HepG2 (cell line): Measurements from ENCODE around the gene KIAA1217. TPM values are rescaled to one million over a fixed set of nuclear protein-coding genes. Genes with fewer than 3 reads are reported as not detected.

Source experiments
- ATAC-seq: fragments of 200-7000 bp; cut with Tn5 transposase; 3 replicates; pipeline ENCODE4 v1.9.1; 2020; ENCODE audit warnings: mild to moderate bottlenecking, moderate library complexity
- BruUV-seq: library from RNA; stranded (reverse); fragments of 400-500 nt; replicated peaks from 2 replicates; lab custom pipeline; 2021; lab: Mats Ljungman, UMichigan
- CTCF ChIA-PET: fragments of 300-600 bp; formaldehyde crosslinking; extraction: SDS; loops from one replicate; lab custom pipeline; 2021; ENCODE audit warnings: low total read pairs, inconsistent platforms, low intra/inter-chr PET ratio; lab: Yijun Ruan, JAX
- POLR2A ChIA-PET: fragments of 350-600 bp; sonication (Branson Sonifier 250); formaldehyde crosslinking; loops from one replicate; lab custom pipeline; 2020; ENCODE audit warnings: antibody characterized with exemption, inconsistent platforms; lab: Yijun Ruan, JAX
- DNase-seq: peaks from one replicate; pipeline ENCODE4 v3.0.0-alpha.2; 2015; ENCODE audit warnings: low spot score
- FAIRE-seq: peaks from 3 replicates; lab custom pipeline; 2011; peaks lifted over from hg19 to GRCh38; lab: Jason Lieb, UNC
- H2AFZ ChIP-seq: one replicate; pipeline ENCODE4 v1.6.1; 2011; ENCODE audit warnings: low read length, inconsistent platforms
- H3K27ac ChIP-seq: fragments of 300-600 bp; 3 replicates; pipeline ENCODE4 v1.8.0; 2011; ENCODE audit warnings: mixed run types, mild to moderate bottlenecking, mixed read lengths, low read length, inconsistent platforms; ENCODE audit not compliant: insufficient read depth; ENCODE audit errors: extremely low read length
- H3K27me3 ChIP-seq, 2 experiments: fragments of 200-600 bp in 1 of 2; 2 replicates in 1 of 2; 3 replicates in 1 of 2; pipeline versions ENCODE4 v1.6.0 to v1.8.0; 2011; ENCODE audit warnings: low read length in 2 of 2, mild to moderate bottlenecking in 2 of 2, moderate library complexity in 2 of 2, inconsistent platforms in 1 of 2; ENCODE audit not compliant: insufficient read depth in 2 of 2, control insufficient read depth in 1 of 2
- H3K36me3 ChIP-seq, 2 experiments: fragments of 200-600 bp in 1 of 2; replicated peaks in 1 of 2; 2 replicates in 1 of 2; 3 replicates in 1 of 2; pipeline versions ENCODE4 v1.5.1 to v1.8.0; 2011; ENCODE audit warnings: low read length in 2 of 2, inconsistent platforms in 1 of 2; ENCODE audit not compliant: insufficient read depth in 2 of 2, control insufficient read depth in 1 of 2
- H3K4me1 ChIP-seq: 2 replicates; pipeline ENCODE4 v1.5.1; 2012; ENCODE audit warnings: low read length, inconsistent platforms; ENCODE audit not compliant: insufficient read depth
- H3K4me2 ChIP-seq: 2 replicates; pipeline ENCODE4 v1.6.0; 2011; ENCODE audit warnings: low read depth, low read length, inconsistent platforms
- H3K4me3 ChIP-seq, 3 experiments: fragments of 200-600 bp in 1 of 3; sonication (generic), shearing (Covaris generic) in 1 of 3; replicated peaks in 1 of 3; 2 replicates each; pipeline ENCODE4 v1.5.1; 2011 to 2016; ENCODE audit warnings: low read length in 3 of 3, inconsistent platforms in 2 of 3, low read depth in 2 of 3, mild to moderate bottlenecking in 2 of 3, control low read depth in 1 of 3, mixed read lengths in 1 of 3; ENCODE audit not compliant: insufficient read depth in 1 of 3
- H3K79me2 ChIP-seq: one replicate; pipeline ENCODE4 v1.6.1; 2011; ENCODE audit warnings: low read length, inconsistent platforms; ENCODE audit not compliant: insufficient read depth
- H3K9ac ChIP-seq: 2 replicates; pipeline ENCODE4 v1.6.0; 2011; ENCODE audit warnings: mild to moderate bottlenecking, low read depth, low read length, inconsistent platforms; ENCODE audit not compliant: insufficient read depth
- H3K9me3 ChIP-seq: 2 replicates; pipeline ENCODE4 v1.5.1; 2012; ENCODE audit warnings: mild to moderate bottlenecking, low read length
- H4K20me1 ChIP-seq: 2 replicates; pipeline ENCODE4 v1.6.0; 2011; ENCODE audit warnings: inconsistent platforms, mild to moderate bottlenecking, low read length, moderate library complexity; ENCODE audit not compliant: insufficient read depth
- HDAC2 ChIP-seq: sonication (generic); formaldehyde crosslinking; IDR thresholded peaks from 2 replicates; pipeline ENCODE4 v1.4.0; 2020; ENCODE audit warnings: missing genetic modification reagents
- HMGXB4 ChIP-seq, 2 experiments: sonication (generic) in 1 of 2; formaldehyde crosslinking in 1 of 2; IDR thresholded peaks; 2 replicates each; pipeline versions ENCODE4 v1.4.0 to v1.6.1; 2018 to 2020; ENCODE audit warnings: missing genetic modification reagents in 2 of 2, borderline replicate concordance in 1 of 2, low read depth in 1 of 2, mild to moderate bottlenecking in 1 of 2, missing biosample characterization in 1 of 2
- PRMT3 ChIP-seq: sonication (generic); formaldehyde crosslinking; IDR thresholded peaks from 2 replicates; pipeline ENCODE4 v1.8.1; 2022; ENCODE audit warnings: low read depth, mild to moderate bottlenecking, moderate library complexity, missing genetic modification reagents, borderline replicate concordance
- RFX3 ChIP-seq: IDR thresholded peaks from 2 replicates; pipeline ENCODE4 v1.6.1; 2016; ENCODE audit warnings: missing biosample characterization, missing genetic modification reagents
- SRF ChIP-seq: IDR thresholded peaks from 2 replicates; pipeline ENCODE4 v1.6.1; 2011; ENCODE audit warnings: mild to moderate bottlenecking, low read depth, low read length, moderate library complexity
- ZFYVE20 ChIP-seq: sonication (generic); formaldehyde crosslinking; IDR thresholded peaks from 2 replicates; pipeline ENCODE4 v1.8.0; 2023; ENCODE audit warnings: low read depth, mild to moderate bottlenecking, moderate library complexity, missing genetic modification reagents, borderline replicate concordance
- ZNF10 ChIP-seq: sonication (generic); formaldehyde crosslinking; IDR thresholded peaks from 2 replicates; pipeline ENCODE4 v1.4.0; 2020; ENCODE audit warnings: mild to moderate bottlenecking, low read depth, missing genetic modification reagents, borderline replicate concordance
- ZNF24 ChIP-seq: fragments of 450-650 bp; IDR thresholded peaks from 2 replicates; pipeline ENCODE4 v1.6.1; 2017; ENCODE audit warnings: antibody characterized with exemption, mild to moderate bottlenecking
- ZNF431 ChIP-seq: sonication (generic); formaldehyde crosslinking; IDR thresholded peaks from 2 replicates; pipeline ENCODE4 v1.9.0; 2022; ENCODE audit warnings: missing genetic modification reagents, low read depth, mild to moderate bottlenecking, borderline replicate concordance
- WGBS: methylation state at CpG from one replicate; pipeline ENCODE4 v1.1.6; 2017; ENCODE audit warnings: low lambda C conversion rate; 5-methylcytosine and 5-hydroxymethylcytosine counted together
- in situ Hi-C: cut with HindIII; loops from 2 replicates; pipeline ENCODE4 v1.10.0; 2017; ENCODE audit warnings: low pct_unique_long_range_greater_than_20kb; ENCODE audit not compliant: extremely low pct_ligation_motif_present
- intact Hi-C: fragments of 100-400 bp; cut with micrococcal nuclease; formaldehyde crosslinking; loops from one replicate; pipeline ENCODE4 v1.10.0; 2022; ENCODE audit not compliant: unreplicated experiment
- polyA plus RNA-seq, 8 experiments: library from polyadenylated mRNA; depleted of rRNA in 3 of 8; stranded (reverse) in 7 of 8; unstranded in 1 of 8; fragments of >200 nt; fragmentation: Illumina TruSeq in 4 of 8; extraction: Trizol in 4 of 8; gene quantifications; 2 replicates each; pipeline versions ENCODE4 v1.2.1 to v1.2.3, GENCODE V29; 2011 to 2016; ENCODE audit warnings: low read depth in 4 of 8, missing spikeins in 1 of 8, mixed read lengths in 1 of 8; ENCODE audit not compliant: insufficient read depth in 1 of 8
- total RNA-seq, 5 experiments: library from RNA; depleted of rRNA; stranded (reverse); fragments of >200 nt; fragmentation: Illumina TruSeq; extraction: Trizol; gene quantifications; 2 replicates each; pipeline ENCODE4 v1.2.3, GENCODE V29; 2016; ENCODE audit warnings: low read depth in 1 of 5
- TF ChIP-seq, protein P1 (sequence below): sonication (generic); formaldehyde crosslinking; IDR thresholded peaks from 2 replicates; pipeline ENCODE4 v1.4.0; 2020; ENCODE audit warnings: mild to moderate bottlenecking, missing genetic modification reagents
- TF ChIP-seq, protein P2 (sequence below): sonication (generic); formaldehyde crosslinking; IDR thresholded peaks from 2 replicates; pipeline ENCODE4 v1.4.0; 2020; ENCODE audit warnings: missing genetic modification reagents

KIAA1217 gene
- total and polyA plus RNA-seq, 2 of the 13 experiments (the other 11 are each of a cell fraction or from before 2014, with no cell fraction given): 4.6 to 10.9 TPM

- no peak for TF ChIP-seq HMGXB4 (CRISPR knock-in tag; IDR thresholded peaks at IDR 0.05; ENCODE audit: borderline replicate concordance in 1 of 2, low read depth in 1 of 2)
Observed at GRCh38 chr10:24261627-24262026, 52.7 kb downstream of the KIAA1217 start (continued).

DNA sequence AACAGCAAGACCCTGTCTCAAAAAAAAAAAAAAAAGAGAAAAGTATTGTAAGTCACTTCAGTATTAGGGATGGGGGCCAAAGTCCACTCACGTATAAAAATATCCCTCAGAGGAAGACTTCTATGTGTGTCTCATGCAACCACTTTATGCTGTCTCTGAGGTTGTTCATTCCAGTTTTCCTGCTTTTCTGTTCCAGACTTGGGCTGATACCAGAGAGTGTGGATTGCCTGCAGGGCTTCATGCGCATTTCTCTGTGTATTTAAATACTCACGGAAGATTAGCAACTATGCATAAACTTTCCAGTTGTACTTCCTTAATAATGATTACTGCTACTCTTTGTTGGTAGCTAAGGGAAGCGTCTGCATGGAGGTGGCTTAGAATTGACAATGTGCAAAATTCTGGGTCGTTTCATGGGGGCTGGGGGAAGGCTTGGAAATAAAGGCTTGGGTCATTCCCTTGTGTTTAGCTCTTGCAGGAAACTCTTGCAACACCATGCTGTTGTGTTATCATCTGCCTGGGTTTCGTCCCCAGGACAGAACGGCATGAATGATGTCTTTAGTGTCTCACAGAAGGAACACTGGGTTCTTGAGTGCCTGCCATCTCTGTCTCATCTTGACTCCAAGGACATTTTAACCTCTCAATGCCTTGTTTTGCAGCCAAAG is 54.1 kb downstream of the KIAA1217 start:
- no peak overlapping the region for H3K4me2 ChIP-seq
- no peak overlapping the region for H3K4me3 ChIP-seq
- no peaks in the 10 kb centered on the region for H3K9me3 ChIP-seq
- no peak for TF ChIP-seq SRF
- in situ Hi-C loops: no loop called here
- POLR2A ChIA-PET: no interaction called here
- H4K20me1 ChIP-seq: no peaks in the 10 kb centered on the region
- 97% methylated on average over 7 of the region's 7 CpGs for WGBS
- DNase-seq (no peak), FAIRE-seq (no peak), ATAC-seq (no peak)
- no peak overlapping the region for H3K9ac ChIP-seq
- H3K79me2 ChIP-seq: no peaks in the 10 kb centered on the region
- intact Hi-C loops: no loop called here
- no peaks in the 10 kb centered on the region; a peak in 1 of 5 replicates for H3K36me3 ChIP-seq
- H2AFZ ChIP-seq: no peak overlapping the region
- no peaks in the 10 kb centered on the region for H3K4me1 ChIP-seq
- H3K27me3 ChIP-seq: no peaks in the 10 kb centered on the region; a peak in 1 of 5 replicates
- CTCF ChIA-PET: no interaction called here
- H3K27ac ChIP-seq: no peak overlapping the region
- BruUV-seq: no TSS peak

- intact Hi-C loops (no loop called here), in situ Hi-C loops (no loop called here)
- ChIA-PET CTCF (no interaction called here), POLR2A (no interaction called here)
- H3K36me3 ChIP-seq: no peaks in the 10 kb centered on the region
- no peak overlapping the region for H2AFZ ChIP-seq
- ATAC-seq: no peak
- DNase-seq: no peak
- BruUV-seq: no TSS peak
- H3K27ac ChIP-seq: no peak overlapping the region
- H3K4me2 ChIP-seq: no peak overlapping the region
- no peaks in the 10 kb centered on the region for H4K20me1 ChIP-seq
- no peaks in the 10 kb centered on the region for H3K9me3 ChIP-seq
- no peak for FAIRE-seq
- H3K4me3 ChIP-seq: no peak overlapping the region
- H3K27me3 ChIP-seq: no peaks in the 10 kb centered on the region
- H3K9ac ChIP-seq: no peak overlapping the region
- TF ChIP-seq RFX3 (CRISPR knock-in tag) (no peak), PRMT3 (CRISPR knock-in tag) (no peak), HDAC2 (CRISPR knock-in tag) (no peak), ZNF10 (CRISPR knock-in tag) (no peak), ZNF24 (no peak), ZFYVE20 (no peak), ZNF431 (CRISPR knock-in tag) (no peak)
- TF ChIP-seq, protein P1, sequence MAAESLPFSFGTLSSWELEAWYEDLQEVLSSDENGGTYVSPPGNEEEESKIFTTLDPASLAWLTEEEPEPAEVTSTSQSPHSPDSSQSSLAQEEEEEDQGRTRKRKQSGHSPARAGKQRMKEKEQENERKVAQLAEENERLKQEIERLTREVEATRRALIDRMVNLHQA: no peak
- TF ChIP-seq, protein P2, sequence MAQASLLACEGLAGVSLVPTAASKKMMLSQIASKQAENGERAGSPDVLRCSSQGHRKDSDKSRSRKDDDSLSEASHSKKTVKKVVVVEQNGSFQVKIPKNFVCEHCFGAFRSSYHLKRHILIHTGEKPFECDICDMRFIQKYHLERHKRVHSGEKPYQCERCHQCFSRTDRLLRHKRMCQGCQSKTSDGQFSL (CRISPR knock-in tag): no peak
- H3K79me2 ChIP-seq: no peaks in the 10 kb centered on the region
- no peaks in the 10 kb centered on the region for H3K4me1 ChIP-seq
- 100% methylated on average over 1 of the region's 1 CpG for WGBS
Observed at GRCh38 chr10:24269476-24269875, 60.5 kb downstream of the KIAA1217 start.
